ENCODE data around the gene PEPD.

The PEPD gene

GRCh38 chr19:33441828-33442227 lies 79.8 kb downstream of the PEPD start:
- TF ChIP-seq, protein P1, sequence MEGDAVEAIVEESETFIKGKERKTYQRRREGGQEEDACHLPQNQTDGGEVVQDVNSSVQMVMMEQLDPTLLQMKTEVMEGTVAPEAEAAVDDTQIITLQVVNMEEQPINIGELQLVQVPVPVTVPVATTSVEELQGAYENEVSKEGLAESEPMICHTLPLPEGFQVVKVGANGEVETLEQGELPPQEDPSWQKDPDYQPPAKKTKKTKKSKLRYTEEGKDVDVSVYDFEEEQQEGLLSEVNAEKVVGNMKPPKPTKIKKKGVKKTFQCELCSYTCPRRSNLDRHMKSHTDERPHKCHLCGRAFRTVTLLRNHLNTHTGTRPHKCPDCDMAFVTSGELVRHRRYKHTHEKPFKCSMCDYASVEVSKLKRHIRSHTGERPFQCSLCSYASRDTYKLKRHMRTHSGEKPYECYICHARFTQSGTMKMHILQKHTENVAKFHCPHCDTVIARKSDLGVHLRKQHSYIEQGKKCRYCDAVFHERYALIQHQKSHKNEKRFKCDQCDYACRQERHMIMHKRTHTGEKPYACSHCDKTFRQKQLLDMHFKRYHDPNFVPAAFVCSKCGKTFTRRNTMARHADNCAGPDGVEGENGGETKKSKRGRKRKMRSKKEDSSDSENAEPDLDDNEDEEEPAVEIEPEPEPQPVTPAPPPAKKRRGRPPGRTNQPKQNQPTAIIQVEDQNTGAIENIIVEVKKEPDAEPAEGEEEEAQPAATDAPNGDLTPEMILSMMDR (IDR thresholded peaks at IDR 0.05; ENCODE audit: low read length, missing control alignments) = no peak
- no peak overlapping the region for H3K4me3 ChIP-seq (replicated peaks; ENCODE audit: low read depth, low read length)
- DNase-seq (ENCODE audit: low read depth) = no peak

GRCh38 chr19:33441277-33441699 lies 80.3 kb downstream of the PEPD start:
- no peak for DNase-seq (ENCODE audit: low read depth)
- TF ChIP-seq, protein P1 (IDR thresholded peaks at IDR 0.05; ENCODE audit: low read length, missing control alignments) = no peak
- no peak overlapping the region for H3K4me3 ChIP-seq (replicated peaks; ENCODE audit: low read depth, low read length)

DNA sequence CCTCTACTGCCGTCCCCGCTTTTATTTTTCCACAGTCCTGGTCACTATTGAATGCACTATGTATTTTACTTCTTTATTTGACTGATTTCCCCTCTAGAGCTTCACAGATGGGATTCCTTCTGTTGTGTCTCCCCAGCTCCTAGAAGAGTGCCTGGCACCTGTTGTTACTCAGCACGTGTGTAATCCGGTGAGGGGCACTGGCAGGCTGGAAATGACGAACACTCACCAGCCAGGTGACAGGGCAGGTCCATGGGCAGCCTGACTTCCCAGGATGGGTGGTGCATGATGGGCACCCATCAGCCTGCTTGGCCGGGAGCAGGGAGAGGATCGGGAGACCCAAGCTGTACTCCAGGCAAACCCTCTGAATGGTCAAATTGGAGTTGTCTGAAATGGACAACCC lies 80.9 kb downstream of the PEPD start:
- no peak overlapping the region for H3K4me3 ChIP-seq (replicated peaks; ENCODE audit: low read depth, low read length)
- TF ChIP-seq, protein P1 (IDR thresholded peaks at IDR 0.05; ENCODE audit: low read length, missing control alignments) = no peak
- no peak for DNase-seq (ENCODE audit: low read depth)

- TF ChIP-seq, protein P1 (IDR thresholded peaks at IDR 0.05; ENCODE audit: low read length, missing control alignments) = no peak
- no peak overlapping the region for H3K4me3 ChIP-seq (replicated peaks; ENCODE audit: low read depth, low read length)
- no peak for DNase-seq (ENCODE audit: low read depth)
Measured at GRCh38 chr19:33440241-33440640, 81.3 kb downstream of the PEPD start.

DNA sequence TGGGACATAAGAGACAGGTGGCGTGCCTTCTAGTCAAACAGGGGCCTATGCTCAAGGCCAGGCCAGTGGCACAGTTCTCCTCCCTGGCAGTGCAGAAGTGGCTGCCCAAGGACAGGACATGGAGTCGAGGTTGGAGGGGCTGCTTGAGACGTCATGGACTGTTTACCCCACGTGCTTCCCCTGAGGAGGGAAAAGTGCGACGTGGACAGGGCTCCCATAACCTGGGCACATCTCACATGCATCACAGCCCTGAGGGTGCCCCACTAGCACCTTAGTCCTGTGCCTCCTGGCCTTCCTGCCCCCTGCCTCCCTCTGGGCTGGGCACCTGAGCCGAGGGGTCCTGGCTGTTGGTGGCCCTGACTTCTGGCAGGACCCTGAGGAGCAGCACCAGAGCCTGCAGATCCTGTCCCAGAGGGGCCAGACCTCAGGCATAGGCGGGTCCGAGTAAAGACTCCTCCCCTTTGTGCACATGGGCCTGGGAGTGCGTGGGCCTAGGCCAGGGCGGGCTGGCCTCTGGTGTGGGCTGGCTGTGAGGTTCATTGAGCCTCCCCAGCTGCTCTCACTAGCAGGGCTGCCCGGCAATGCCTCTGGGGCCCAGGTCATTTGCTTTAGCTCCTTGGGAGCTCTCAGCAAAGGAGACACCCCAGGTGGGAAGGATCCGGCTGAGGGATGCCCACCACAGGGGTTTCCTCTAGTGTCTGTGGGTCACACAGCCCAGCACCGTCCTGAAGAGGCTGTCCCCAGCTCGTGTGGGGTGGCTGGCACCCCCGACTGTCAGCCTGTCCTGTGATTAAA lies 82.4 kb downstream of the PEPD start:
- TF ChIP-seq, protein P1 (IDR thresholded peaks at IDR 0.05; ENCODE audit: low read length, missing control alignments) = no peak
- no peak overlapping the region for H3K4me3 ChIP-seq (replicated peaks; ENCODE audit: low read depth, low read length)
- no peak for DNase-seq (ENCODE audit: low read depth)

DNA sequence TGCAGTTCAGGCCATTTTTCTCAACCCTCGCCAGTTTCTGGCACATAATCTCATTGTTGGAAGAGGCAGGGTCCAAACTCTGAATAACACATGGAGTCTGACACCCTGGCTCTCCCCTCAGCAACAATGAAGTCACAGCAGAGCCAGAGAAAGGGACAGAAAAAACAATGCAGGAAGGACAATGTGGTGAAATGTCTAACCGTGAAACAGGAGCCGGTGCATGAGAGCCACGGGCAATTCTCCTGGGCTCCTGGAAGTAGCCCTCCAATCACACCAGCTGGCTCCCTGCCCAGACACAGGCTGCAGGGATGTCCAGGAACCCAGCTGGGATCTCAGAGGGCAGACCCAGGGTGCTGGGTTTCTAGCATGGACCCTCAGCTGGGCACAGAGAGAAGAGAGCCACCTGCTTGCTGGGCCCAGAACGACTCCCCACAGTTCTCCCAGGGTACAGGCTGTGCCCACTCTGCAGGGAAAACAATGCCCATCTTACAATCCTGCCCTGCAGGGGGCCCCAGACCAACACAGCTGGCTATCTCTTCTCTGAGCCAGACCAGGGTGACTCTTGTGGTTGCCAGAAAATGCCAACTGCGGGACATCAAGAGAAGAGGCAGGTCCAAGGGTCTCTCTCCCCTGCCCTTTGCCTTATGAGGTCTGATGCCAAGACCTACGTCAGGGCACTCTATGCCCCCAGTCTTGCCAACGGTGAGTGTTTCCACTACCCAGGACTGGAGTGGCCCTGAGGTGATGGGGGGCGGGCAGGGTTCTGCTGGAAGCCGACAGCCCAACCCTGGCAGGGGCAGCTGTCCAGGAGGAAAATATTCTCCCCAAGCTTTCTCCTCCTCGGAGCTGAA lies 83.5 kb downstream of the PEPD start:
- H3K4me3 ChIP-seq (replicated peaks; ENCODE audit: low read depth, low read length) = no peak overlapping the region
- peak; percentile 29 for DNase-seq (ENCODE audit: low read depth)
- TF ChIP-seq, protein P1 (IDR thresholded peaks at IDR 0.05; ENCODE audit: low read length, missing control alignments) = peak; percentile 25
